Keratinocyte (primary cell): ENCODE data around the gene CTDSP2. TPM values are rescaled to one million over a fixed set of nuclear protein-coding genes. Genes with fewer than 3 reads are reported as not detected.

Source experiments
- DNase-seq: peaks from one replicate; pipeline ENCODE4 v3.0.0-alpha.2; 2011; ENCODE audit warnings: low read depth, missing footprints, low spot score
- FAIRE-seq: peaks from 2 replicates; lab custom pipeline; 2011; peaks lifted over from hg19 to GRCh38; lab: Jason Lieb, UNC
- H2AFZ ChIP-seq: 2 replicates; pipeline ENCODE4 v1.6.0; 2012; ENCODE audit warnings: low read length, control low read depth, inconsistent platforms; ENCODE audit not compliant: control insufficient read depth
- H3K27ac ChIP-seq: 2 replicates; pipeline ENCODE4 v1.5.1; 2011; ENCODE audit warnings: low read length; ENCODE audit not compliant: control insufficient read depth, insufficient read depth
- H3K27me3 ChIP-seq: 3 replicates; pipeline ENCODE4 v1.6.0; 2011; ENCODE audit warnings: low read length; ENCODE audit not compliant: control insufficient read depth, insufficient read depth; ENCODE audit errors: extremely low read depth
- H3K36me3 ChIP-seq, 2 experiments: 2 replicates in 1 of 2; 3 replicates in 1 of 2; pipeline ENCODE4 v1.5.1; 2011; ENCODE audit warnings: low read length in 2 of 2, mild to moderate bottlenecking in 1 of 2; ENCODE audit not compliant: control insufficient read depth in 2 of 2, insufficient read depth in 2 of 2; ENCODE audit errors: extremely low read depth in 1 of 2
- H3K4me1 ChIP-seq: 3 replicates; pipeline ENCODE4 v1.5.1; 2011; ENCODE audit warnings: low read length; ENCODE audit not compliant: control insufficient read depth, insufficient read depth; ENCODE audit errors: extremely low read depth
- H3K4me2 ChIP-seq: 3 replicates; pipeline ENCODE4 v1.6.0; 2011; ENCODE audit warnings: low read depth, low read length; ENCODE audit not compliant: control insufficient read depth, insufficient read depth; ENCODE audit errors: extremely low read depth
- H3K4me3 ChIP-seq, 3 experiments: fragments of 200-600 bp in 1 of 3; sonication (generic) in 1 of 3; 2 replicates in 2 of 3; 3 replicates in 1 of 3; pipeline ENCODE4 v1.5.1; 2011 to 2016; ENCODE audit warnings: low read length in 3 of 3, mild to moderate bottlenecking in 3 of 3, control low read depth in 2 of 3, inconsistent platforms in 1 of 3, low read depth in 1 of 3, mixed read lengths in 1 of 3, mixed run types in 1 of 3, moderate library complexity in 1 of 3; ENCODE audit not compliant: control insufficient read depth in 2 of 3, insufficient read depth in 2 of 3; ENCODE audit errors: extremely low read depth in 1 of 3
- H3K79me2 ChIP-seq: 2 replicates; pipeline ENCODE4 v1.6.0; 2012; ENCODE audit warnings: low read length; ENCODE audit not compliant: control insufficient read depth, insufficient read depth
- H3K9ac ChIP-seq: 3 replicates; pipeline ENCODE4 v1.6.0; 2011; ENCODE audit warnings: low read length; ENCODE audit not compliant: control insufficient read depth, insufficient read depth; ENCODE audit errors: extremely low read depth
- H3K9me1 ChIP-seq: 3 replicates; pipeline ENCODE4 v1.6.0; 2011; ENCODE audit warnings: low read length; ENCODE audit not compliant: control insufficient read depth, insufficient read depth; ENCODE audit errors: extremely low read depth
- H3K9me3 ChIP-seq: 2 replicates; pipeline ENCODE4 v1.5.1; 2012; ENCODE audit warnings: low read depth, low read length; ENCODE audit not compliant: control insufficient read depth
- H4K20me1 ChIP-seq: 3 replicates; pipeline ENCODE4 v1.6.0; 2011; ENCODE audit warnings: low read length; ENCODE audit not compliant: control insufficient read depth, insufficient read depth; ENCODE audit errors: extremely low read depth
- CTCF ChIP-seq, 3 experiments: IDR thresholded peaks in 1 of 3; conservative IDR thresholded peaks in 1 of 3; optimal IDR thresholded peaks in 1 of 3; 2 replicates in 2 of 3; 3 replicates in 1 of 3; pipeline versions ENCODE3 to v1.5.1; 2011; ENCODE audit warnings: low read length in 3 of 3, mild to moderate bottlenecking in 3 of 3, moderate library complexity in 2 of 3, control low read depth in 1 of 3, inconsistent platforms in 1 of 3; ENCODE audit not compliant: insufficient read depth in 2 of 3; ENCODE audit errors: extremely low read depth in 1 of 3
- EZH2 ChIP-seq: IDR thresholded peaks from one replicate; pipeline ENCODE4 v1.6.1; 2012; ENCODE audit warnings: inconsistent platforms, mild to moderate bottlenecking, low read length, moderate library complexity
- dilution Hi-C: fragments of 300-500 bp; cut with MboI; formaldehyde crosslinking; loops from one replicate; pipeline ENCODE4 v1.7.0; 2020; ENCODE audit warnings: low sequenced_read_pairs; ENCODE audit not compliant: extremely low pct_ligation_motif_present
- polyA plus RNA-seq, 5 experiments: library from polyadenylated mRNA; depleted of rRNA in 3 of 5; stranded (reverse) in 3 of 5; stranded (forward) in 1 of 5; unstranded in 1 of 5; fragments of >200 nt; gene quantifications; 1 replicate in 1 of 5; 2 replicates in 3 of 5; 3 replicates in 1 of 5; pipeline versions ENCODE4 v1.2.1 to v1.2.3, GENCODE V29; 2011 to 2012; ENCODE audit warnings: missing spikeins in 2 of 5, low read depth in 1 of 5, low replicate concordance in 1 of 5

CTDSP2 gene
- polyA plus RNA-seq, 1 donor (not counting 4 experiments of a cell fraction or from before 2014, with no cell fraction given) = 54.6 TPM

- H3K36me3 ChIP-seq = peaks cover 0 to 7% of the 10 kb centered on the region in 2 experiments
- H2AFZ ChIP-seq = no peak overlapping the region
- no peak overlapping the region for H3K9ac ChIP-seq
- H3K4me2 ChIP-seq = no peak overlapping the region
- H3K9me1 ChIP-seq = peaks cover 5% of the 10 kb centered on the region
- no peak for DNase-seq
- H3K4me1 ChIP-seq = peaks cover 38% of the 10 kb centered on the region
- no peak for FAIRE-seq
- no peaks in the 10 kb centered on the region for H3K27me3 ChIP-seq
- H3K9me3 ChIP-seq = no peaks in the 10 kb centered on the region
- peaks cover 30% of the 10 kb centered on the region for H4K20me1 ChIP-seq
- H3K79me2 ChIP-seq = peaks cover 82% of the 10 kb centered on the region
- TF ChIP-seq EZH2 = no peak
- TF ChIP-seq CTCF (optimal IDR thresholded peaks at IDR 0.05 in 1 of 3, IDR thresholded peaks at IDR 0.05 in 1 of 3, conservative IDR thresholded peaks at IDR 0.05 in 1 of 3; ENCODE audit: extremely low read depth in 1 of 3, insufficient read depth in 2 of 3, low read length in 3 of 3) = no peak
- dilution Hi-C loops = no loop called here
- H3K4me3 ChIP-seq = no peak overlapping the region
- no peak overlapping the region for H3K27ac ChIP-seq
Measured at GRCh38 chr12:57833672-57834071, 12.9 kb downstream of the CTDSP2 start.

GRCh38 chr12:57832966-57833365 lies 13.6 kb downstream of the CTDSP2 start:
- no peak overlapping the region for H3K4me3 ChIP-seq
- peaks cover 31% of the 10 kb centered on the region for H3K4me1 ChIP-seq
- no peaks in the 10 kb centered on the region for H3K27me3 ChIP-seq
- no peak overlapping the region for H2AFZ ChIP-seq
- H3K4me2 ChIP-seq = no peak overlapping the region
- H3K36me3 ChIP-seq = peaks cover under 1 to 7% of the 10 kb centered on the region in 2 experiments
- no peak overlapping the region for H3K9ac ChIP-seq
- H3K27ac ChIP-seq = no peak overlapping the region
- DNase-seq = no peak
- peaks cover 5% of the 10 kb centered on the region for H3K9me1 ChIP-seq
- FAIRE-seq = no peak
- peaks cover 30% of the 10 kb centered on the region for H4K20me1 ChIP-seq
- peaks cover 77% of the 10 kb centered on the region for H3K79me2 ChIP-seq
- TF ChIP-seq CTCF (optimal IDR thresholded peaks at IDR 0.05 in 1 of 3, IDR thresholded peaks at IDR 0.05 in 1 of 3, conservative IDR thresholded peaks at IDR 0.05 in 1 of 3; ENCODE audit: extremely low read depth in 1 of 3, insufficient read depth in 2 of 3, low read length in 3 of 3) (no peak), EZH2 (no peak)
- no peaks in the 10 kb centered on the region for H3K9me3 ChIP-seq
- dilution Hi-C loops = no loop called here
